NCI-H2171 treated with DMSO at 0.1 percent for 48 hours (cell line): ENCODE data around the gene EBNA1BP2.

Experiments
- DNase-seq: peaks from one replicate; lab custom pipeline; 2025; lab: John Stamatoyannopoulos, UW

EBNA1BP2 gene

GRCh38 chr1:43119928-43120586 lies 52.0 kb downstream of the EBNA1BP2 start:
- peak; percentile 74 for DNase-seq
